Measurements from ENCODE around the gene FCN3. TPM values are rescaled to one million over a fixed set of nuclear protein-coding genes. Genes with fewer than 3 reads are reported as not detected.
A peak's percentile ranks its signal among the peaks of the same experiment; 100 is the strongest.

The FCN3 gene
- total and polyA plus RNA-seq, 2 of the 4 experiments (the other 2 are of a cell fraction): not detected

DNA sequence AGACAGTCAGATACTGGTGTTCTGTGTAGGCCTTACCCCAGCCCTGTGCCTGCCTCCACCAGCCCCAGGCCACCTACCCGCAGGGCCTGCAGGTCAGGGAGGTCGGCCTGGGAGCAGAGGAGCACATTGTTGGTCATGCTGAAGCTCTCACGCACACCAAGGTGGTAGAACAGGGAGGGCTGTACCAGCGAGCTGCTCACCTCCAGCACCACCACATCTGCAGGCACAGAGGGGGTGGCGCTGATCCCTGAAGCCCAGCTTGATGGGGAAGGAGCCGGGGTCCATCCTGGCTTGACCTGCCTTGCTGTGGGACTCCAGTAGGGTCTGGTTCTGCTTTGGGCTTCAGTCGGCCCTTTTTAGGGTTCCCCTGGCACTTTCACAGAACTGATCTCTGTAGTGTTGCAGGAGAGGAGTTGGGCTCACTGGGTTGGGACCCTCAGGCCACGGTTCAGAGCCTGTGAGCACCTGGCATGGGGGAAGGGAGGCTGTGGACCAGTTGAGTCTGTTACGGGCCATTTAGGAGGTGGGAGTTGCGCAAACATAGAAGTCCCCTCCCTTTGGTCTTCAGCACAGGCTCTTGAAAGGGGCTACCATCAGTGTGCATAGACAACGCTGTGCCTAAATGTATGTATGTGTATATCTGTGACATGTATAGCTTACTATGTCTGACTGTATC is 9.8 kb downstream of the FCN3 start:
- Histone ChIP-seq H3K4me2 (ENCODE audit: low read depth, low read length) (peak overlapping the region; percentile 85), H2AK9ac (replicated peaks; ENCODE audit: low read depth, low read length, poor library complexity) (peak overlapping the region; percentile 93), H3K4ac (ENCODE audit: low read depth, low read length) (peak overlapping the region; percentile 96), H3K9me3 (ENCODE audit: control insufficient read depth, insufficient read depth, low read length) (no peaks in the 10 kb centered on the region), H3K9ac (ENCODE audit: low read depth, low read length) (peak overlapping the region; percentile 90), H3K79me1 (ENCODE audit: low read depth in 1 of 2, low read length in 2 of 2) (peaks cover 6 to 24% of the 10 kb centered on the region in 2 experiments; a peak in 3 of 4 replicates), H3K9me1 (ENCODE audit: insufficient read depth, low read length) (peaks cover 18% of the 10 kb centered on the region), H3K14ac (replicated peaks; ENCODE audit: low read depth, low read length) (peak overlapping the region; percentile 99), H3K27me3 (ENCODE audit: control insufficient read depth, insufficient read depth, low read length) (no peaks in the 10 kb centered on the region), H4K20me1 (ENCODE audit: insufficient read depth, low read length) (peaks cover 2% of the 10 kb centered on the region; the same call in 1 of the 2 replicates), H2AFZ (replicated peaks; ENCODE audit: low read length, poor library complexity) (peak overlapping the region; percentile 95), H4K8ac (ENCODE audit: low read depth in 2 of 2, low read length in 2 of 2) (peak overlapping the region; percentile 24 to 99; a peak in 3 of 4 replicates), H3K4me1 (ENCODE audit: control insufficient read depth, insufficient read depth, low read length) (peaks cover 11% of the 10 kb centered on the region), H2BK120ac (ENCODE audit: low read depth, low read length) (peak overlapping the region; percentile 60; the same call in 1 of the 2 replicates), H2BK5ac (ENCODE audit: low read depth, low read length, poor library complexity, severe bottlenecking) (peak overlapping the region; percentile 78), H4K91ac (ENCODE audit: insufficient read depth, low read depth, low read length) (peak overlapping the region; percentile 45), H3K18ac (ENCODE audit: low read depth, low read length) (peak overlapping the region; percentile 47), H2BK20ac (ENCODE audit: low read depth, low read length) (peak overlapping the region; percentile 17), H3K27ac (ENCODE audit: insufficient read depth, low read length) (peak overlapping the region; percentile 52), H3K36me3 (ENCODE audit: control insufficient read depth, insufficient read depth, low read length) (peaks cover 26% of the 10 kb centered on the region), H2BK15ac (ENCODE audit: low read depth, low read length) (peak overlapping the region; percentile 9; the same call in 1 of the 3 replicates), H3K23ac (ENCODE audit: low read depth, low read length) (peak overlapping the region; percentile 99), H2AK5ac (ENCODE audit: low read depth, low read length) (peak overlapping the region; percentile 91), H3K56ac (ENCODE audit: extremely low read depth, insufficient read depth, low read length) (peak overlapping the region; percentile 79; the same call in 1 of the 2 replicates), H3K4me3 (ENCODE audit: insufficient read depth, low read depth, low read length) (peak overlapping the region; percentile 33), H4K5ac (ENCODE audit: low read depth, low read length) (peak overlapping the region; percentile 85)
- ChIA-PET POLR2A (ENCODE audit: unreplicated experiment) (interaction anchor here (1.0 kb wide), 1 partner anchor 27 kb away, joined by 3 read pairs; no protein-coding TSS in a partner anchor), CTCF (interaction anchor here (0.6 to 2.3 kb wide), 3 partner anchors 26 to 305 kb away, joined by 3 to 9 read pairs (median 9); no protein-coding TSS in a partner anchor)
- WGBS, 2 experiments (ENCODE audit: extremely low coverage in 2 of 2, insufficient read length in 1 of 2): 62% methylated on average over 3 of the region's 11 CpGs; no CpG with 5 or more reads in 1 of the 2 experiments
- ATAC-seq (ENCODE audit: low read depth): no peak
- intact Hi-C loops (cut with micrococcal nuclease): no loop called here
- DNase-seq: no peak
- no TSS peak for BruUV-seq (replicated peaks)
- no peak for TF ChIP-seq MAZ (IDR thresholded peaks at IDR 0.05; ENCODE audit: borderline replicate concordance, low read depth, low read length)
- peak; percentile 69 for TF ChIP-seq CEBPB (IDR thresholded peaks at IDR 0.05; ENCODE audit: low read depth, low read length)
- TF ChIP-seq, protein P1, sequence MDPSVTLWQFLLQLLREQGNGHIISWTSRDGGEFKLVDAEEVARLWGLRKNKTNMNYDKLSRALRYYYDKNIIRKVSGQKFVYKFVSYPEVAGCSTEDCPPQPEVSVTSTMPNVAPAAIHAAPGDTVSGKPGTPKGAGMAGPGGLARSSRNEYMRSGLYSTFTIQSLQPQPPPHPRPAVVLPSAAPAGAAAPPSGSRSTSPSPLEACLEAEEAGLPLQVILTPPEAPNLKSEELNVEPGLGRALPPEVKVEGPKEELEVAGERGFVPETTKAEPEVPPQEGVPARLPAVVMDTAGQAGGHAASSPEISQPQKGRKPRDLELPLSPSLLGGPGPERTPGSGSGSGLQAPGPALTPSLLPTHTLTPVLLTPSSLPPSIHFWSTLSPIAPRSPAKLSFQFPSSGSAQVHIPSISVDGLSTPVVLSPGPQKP (IDR thresholded peaks at IDR 0.05; ENCODE audit: borderline replicate concordance, low read depth, low read length): no peak
- dilution Hi-C loops (cut with HindIII; ENCODE audit: low sequenced_read_pairs, unreplicated experiment): no loop called here
- in situ Hi-C loops (cut with MboI; ENCODE audit: low sequenced_read_pairs): no loop called here
